Measurements from ENCODE around the gene CPE.
"Not testable (repeated sequence)": the region's sequence is repeated elsewhere in the genome, so short reads cannot be mapped to it uniquely, and the experiment has no call there.

The CPE gene

GRCh38 chr4:165342340-165342739, 36.5 kb upstream of the CPE start:
- H3K4me3 ChIP-seq (ENCODE audit: low read length in 2 of 2); H3K9ac ChIP-seq (ENCODE audit: low read depth, low read length, poor library complexity); H2BK15ac ChIP-seq (ENCODE audit: low read length); H4K8ac ChIP-seq (ENCODE audit: low read depth, low read length); H3K9me3 ChIP-seq (replicated peaks in 1 of 2; ENCODE audit: control insufficient read depth in 2 of 2, insufficient read depth in 1 of 2, low read depth in 1 of 2, low read length in 2 of 2); H2AK5ac ChIP-seq (ENCODE audit: low read depth, low read length); H2BK120ac ChIP-seq (ENCODE audit: low read depth, low read length); H4K91ac ChIP-seq (ENCODE audit: low read depth, low read length, poor library complexity); H2AFZ ChIP-seq (ENCODE audit: low read length); H3K23ac ChIP-seq (ENCODE audit: low read depth, low read length, poor library complexity); H3K4me2 ChIP-seq (ENCODE audit: insufficient read depth, low read length, poor library complexity, severe bottlenecking); DNase-seq (ENCODE audit: low spot score); H2BK12ac ChIP-seq (ENCODE audit: low read length); H3K27ac ChIP-seq (replicated peaks; ENCODE audit: low read length); H3K4ac ChIP-seq (ENCODE audit: low read length); H3K14ac ChIP-seq (ENCODE audit: low read length); H2BK5ac ChIP-seq (ENCODE audit: low read length); H3K79me1 ChIP-seq (ENCODE audit: low read depth, low read length); H3K18ac ChIP-seq (ENCODE audit: low read length); H3K4me1 ChIP-seq (ENCODE audit: control insufficient read depth in 2 of 2, insufficient read depth in 1 of 2, low read depth in 1 of 2, low read length in 2 of 2); H3K27me3 ChIP-seq (ENCODE audit: control insufficient read depth in 3 of 3, insufficient read depth in 3 of 3, low read depth in 1 of 3, low read length in 3 of 3): not testable (repeated sequence)
- no CpG with 5 or more reads among the region's 5 CpGs for WGBS, 2 donors (ENCODE audit: extremely low coverage in 2 of 2, insufficient read length in 2 of 2, insufficient replicate concordance in 1 of 2)
- H3K36me3 ChIP-seq (replicated peaks in 1 of 2; ENCODE audit: control insufficient read depth in 2 of 2, insufficient read depth in 2 of 2, low read length in 2 of 2): peaks cover 12 to 68% of the 10 kb centered on the region in 2 donors

- H3K27ac ChIP-seq (replicated peaks; ENCODE audit: low read length): no peak overlapping the region
- no peak overlapping the region for H2BK15ac ChIP-seq (ENCODE audit: low read length)
- H4K91ac ChIP-seq (ENCODE audit: low read depth, low read length, poor library complexity): no peak overlapping the region
- H2BK120ac ChIP-seq (ENCODE audit: low read depth, low read length): no peak overlapping the region
- H2AK5ac ChIP-seq (ENCODE audit: low read depth, low read length): no peak overlapping the region
- DNase-seq (ENCODE audit: low spot score): no peak
- peaks cover 12 to 55% of the 10 kb centered on the region in 2 donors for H3K36me3 ChIP-seq (replicated peaks in 1 of 2; ENCODE audit: control insufficient read depth in 2 of 2, insufficient read depth in 2 of 2, low read length in 2 of 2)
- no CpG with 5 or more reads among the region's 13 CpGs for WGBS, 2 donors (ENCODE audit: extremely low coverage in 2 of 2, insufficient read length in 2 of 2, insufficient replicate concordance in 1 of 2)
- H3K14ac ChIP-seq (ENCODE audit: low read length): no peak overlapping the region
- no peak overlapping the region for H2AFZ ChIP-seq (ENCODE audit: low read length)
- H2BK5ac ChIP-seq (ENCODE audit: low read length): no peak overlapping the region
- no peaks in the 10 kb centered on the region for H3K9me3 ChIP-seq (replicated peaks in 1 of 2; ENCODE audit: control insufficient read depth in 2 of 2, insufficient read depth in 1 of 2, low read depth in 1 of 2, low read length in 2 of 2)
- no peak overlapping the region for H3K4me3 ChIP-seq (ENCODE audit: low read length in 2 of 2)
- no peak overlapping the region for H3K4ac ChIP-seq (ENCODE audit: low read length)
- no peak overlapping the region for H3K18ac ChIP-seq (ENCODE audit: low read length)
- no peaks in the 10 kb centered on the region for H3K4me1 ChIP-seq (ENCODE audit: control insufficient read depth in 2 of 2, insufficient read depth in 1 of 2, low read depth in 1 of 2, low read length in 2 of 2)
- H4K8ac ChIP-seq (ENCODE audit: low read depth, low read length): no peak overlapping the region
- H3K23ac ChIP-seq (ENCODE audit: low read depth, low read length, poor library complexity): no peak overlapping the region
- H3K4me2 ChIP-seq (ENCODE audit: insufficient read depth, low read length, poor library complexity, severe bottlenecking): no peak overlapping the region
- H3K9ac ChIP-seq (ENCODE audit: low read depth, low read length, poor library complexity): no peak overlapping the region
- H2BK12ac ChIP-seq (ENCODE audit: low read length): no peak overlapping the region
- no peaks in the 10 kb centered on the region for H3K79me1 ChIP-seq (ENCODE audit: low read depth, low read length)
- H3K27me3 ChIP-seq (ENCODE audit: control insufficient read depth in 3 of 3, insufficient read depth in 3 of 3, low read depth in 1 of 3, low read length in 3 of 3): no peaks in the 10 kb centered on the region
These were observed 35.2 kb upstream of the CPE start for GRCh38 chr4:165343353-165344191.

GRCh38 chr4:165345666-165346417, 33.0 kb upstream of the CPE start:
- Histone ChIP-seq H3K18ac (ENCODE audit: low read length) (no peak overlapping the region), H3K4me1 (ENCODE audit: control insufficient read depth in 2 of 2, insufficient read depth in 1 of 2, low read depth in 1 of 2, low read length in 2 of 2) (no peaks in the 10 kb centered on the region), H3K4me2 (ENCODE audit: insufficient read depth, low read length, poor library complexity, severe bottlenecking) (no peak overlapping the region), H3K79me1 (ENCODE audit: low read depth, low read length) (no peaks in the 10 kb centered on the region), H2BK120ac (ENCODE audit: low read depth, low read length) (no peak overlapping the region), H2BK15ac (ENCODE audit: low read length) (no peak overlapping the region), H3K4me3 (ENCODE audit: low read length in 2 of 2) (no peak overlapping the region), H3K27me3 (ENCODE audit: control insufficient read depth in 3 of 3, insufficient read depth in 3 of 3, low read depth in 1 of 3, low read length in 3 of 3) (no peaks in the 10 kb centered on the region), H2BK12ac (ENCODE audit: low read length) (no peak overlapping the region), H3K9ac (ENCODE audit: low read depth, low read length, poor library complexity) (no peak overlapping the region), H3K23ac (ENCODE audit: low read depth, low read length, poor library complexity) (no peak overlapping the region), H3K27ac (replicated peaks; ENCODE audit: low read length) (no peak overlapping the region), H3K14ac (ENCODE audit: low read length) (no peak overlapping the region), H2AK5ac (ENCODE audit: low read depth, low read length) (no peak overlapping the region), H4K8ac (ENCODE audit: low read depth, low read length) (no peak overlapping the region), H4K91ac (ENCODE audit: low read depth, low read length, poor library complexity) (no peak overlapping the region), H2BK5ac (ENCODE audit: low read length) (no peak overlapping the region), H3K9me3 (replicated peaks in 1 of 2; ENCODE audit: control insufficient read depth in 2 of 2, insufficient read depth in 1 of 2, low read depth in 1 of 2, low read length in 2 of 2) (no peaks in the 10 kb centered on the region), H2AFZ (ENCODE audit: low read length) (no peak overlapping the region), H3K4ac (ENCODE audit: low read length) (no peak overlapping the region), H3K36me3 (replicated peaks in 1 of 2; ENCODE audit: control insufficient read depth in 2 of 2, insufficient read depth in 2 of 2, low read length in 2 of 2) (peaks cover 2 to 33% of the 10 kb centered on the region in 2 donors)
- WGBS, 2 donors (ENCODE audit: extremely low coverage in 2 of 2, insufficient read length in 2 of 2, insufficient replicate concordance in 1 of 2): no CpG with 5 or more reads among the region's 10 CpGs
- DNase-seq (ENCODE audit: low spot score): no peak
